ENCODE data around the gene FXYD6. TPM values are rescaled to one million over a fixed set of nuclear protein-coding genes. Genes with fewer than 3 reads are reported as not detected.

The FXYD6 gene
- total RNA-seq, 2 experiments from 2014 or later = not detected

GRCh38 chr11:117836077-117836960 lies 40.1 kb downstream of the FXYD6 start:
- intact Hi-C loops (cut with micrococcal nuclease) = no loop called here
- TF ChIP-seq, protein P1, sequence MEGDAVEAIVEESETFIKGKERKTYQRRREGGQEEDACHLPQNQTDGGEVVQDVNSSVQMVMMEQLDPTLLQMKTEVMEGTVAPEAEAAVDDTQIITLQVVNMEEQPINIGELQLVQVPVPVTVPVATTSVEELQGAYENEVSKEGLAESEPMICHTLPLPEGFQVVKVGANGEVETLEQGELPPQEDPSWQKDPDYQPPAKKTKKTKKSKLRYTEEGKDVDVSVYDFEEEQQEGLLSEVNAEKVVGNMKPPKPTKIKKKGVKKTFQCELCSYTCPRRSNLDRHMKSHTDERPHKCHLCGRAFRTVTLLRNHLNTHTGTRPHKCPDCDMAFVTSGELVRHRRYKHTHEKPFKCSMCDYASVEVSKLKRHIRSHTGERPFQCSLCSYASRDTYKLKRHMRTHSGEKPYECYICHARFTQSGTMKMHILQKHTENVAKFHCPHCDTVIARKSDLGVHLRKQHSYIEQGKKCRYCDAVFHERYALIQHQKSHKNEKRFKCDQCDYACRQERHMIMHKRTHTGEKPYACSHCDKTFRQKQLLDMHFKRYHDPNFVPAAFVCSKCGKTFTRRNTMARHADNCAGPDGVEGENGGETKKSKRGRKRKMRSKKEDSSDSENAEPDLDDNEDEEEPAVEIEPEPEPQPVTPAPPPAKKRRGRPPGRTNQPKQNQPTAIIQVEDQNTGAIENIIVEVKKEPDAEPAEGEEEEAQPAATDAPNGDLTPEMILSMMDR (IDR thresholded peaks at IDR 0.05) = no peak
- ATAC-seq = no peak
- no peak overlapping the region for H3K27ac Mint-ChIP-seq
- CTCF ChIA-PET = interaction anchor here (3.6 to 4.1 kb wide), 3 partner anchors 8 to 217 kb away, joined by 21 to 29 read pairs (median 26); no protein-coding TSS in a partner anchor
- DNase-seq = no peak
- H3K9me3 Mint-ChIP-seq = no peaks in the 10 kb centered on the region
- H3K27me3 Mint-ChIP-seq = peaks cover 1% of the 10 kb centered on the region
- H3K4me3 Mint-ChIP-seq = no peak overlapping the region
- peaks cover 6% of the 10 kb centered on the region for H3K4me1 Mint-ChIP-seq (ENCODE audit: low read depth)
- H3K36me3 Mint-ChIP-seq (ENCODE audit: low read depth) = no peaks in the 10 kb centered on the region
- POLR2A ChIA-PET = interaction anchor here (0.6 kb wide), 1 partner anchor 101 kb away, joined by 3 read pairs; no protein-coding TSS in a partner anchor

DNA sequence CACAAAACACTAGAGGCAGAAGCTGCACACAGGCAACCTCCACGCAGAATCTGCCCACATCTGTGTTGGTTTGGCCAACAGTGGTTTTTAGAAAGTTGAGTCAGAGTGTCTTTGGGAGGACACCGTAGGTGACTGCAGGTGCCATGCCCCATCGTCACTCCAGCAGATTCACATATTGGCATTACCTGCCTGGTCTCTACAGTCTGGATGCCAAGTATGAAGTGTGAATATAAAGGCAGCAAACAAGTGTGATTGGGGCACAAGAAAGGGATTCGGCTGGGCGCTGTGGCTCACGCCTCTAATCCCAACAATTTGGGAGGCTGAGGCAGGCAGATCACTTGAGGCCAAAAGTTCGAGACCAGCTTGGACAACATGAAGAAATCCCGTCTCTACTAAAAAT lies 40.9 kb downstream of the FXYD6 start:
- intact Hi-C loops (cut with micrococcal nuclease) = no loop called here
- H3K36me3 Mint-ChIP-seq (ENCODE audit: low read depth) = no peaks in the 10 kb centered on the region
- ATAC-seq (no peak), DNase-seq (no peak)
- TF ChIP-seq, protein P1 (IDR thresholded peaks at IDR 0.05) = no peak
- H3K4me1 Mint-ChIP-seq (ENCODE audit: low read depth) = peaks cover 13% of the 10 kb centered on the region
- no peak overlapping the region for H3K4me3 Mint-ChIP-seq
- ChIA-PET CTCF (interaction anchor here (0.8 to 8.8 kb wide), 6 partner anchors 8 to 336 kb away, joined by 3 to 50 read pairs (median 24); no protein-coding TSS in a partner anchor), POLR2A (interaction anchor here (0.6 to 1.2 kb wide), 2 partner anchors 21 to 101 kb away, joined by 3 to 4 read pairs; no protein-coding TSS in a partner anchor)
- no peak overlapping the region for H3K27ac Mint-ChIP-seq
- peaks cover 1% of the 10 kb centered on the region for H3K27me3 Mint-ChIP-seq
- H3K9me3 Mint-ChIP-seq = no peaks in the 10 kb centered on the region

DNA sequence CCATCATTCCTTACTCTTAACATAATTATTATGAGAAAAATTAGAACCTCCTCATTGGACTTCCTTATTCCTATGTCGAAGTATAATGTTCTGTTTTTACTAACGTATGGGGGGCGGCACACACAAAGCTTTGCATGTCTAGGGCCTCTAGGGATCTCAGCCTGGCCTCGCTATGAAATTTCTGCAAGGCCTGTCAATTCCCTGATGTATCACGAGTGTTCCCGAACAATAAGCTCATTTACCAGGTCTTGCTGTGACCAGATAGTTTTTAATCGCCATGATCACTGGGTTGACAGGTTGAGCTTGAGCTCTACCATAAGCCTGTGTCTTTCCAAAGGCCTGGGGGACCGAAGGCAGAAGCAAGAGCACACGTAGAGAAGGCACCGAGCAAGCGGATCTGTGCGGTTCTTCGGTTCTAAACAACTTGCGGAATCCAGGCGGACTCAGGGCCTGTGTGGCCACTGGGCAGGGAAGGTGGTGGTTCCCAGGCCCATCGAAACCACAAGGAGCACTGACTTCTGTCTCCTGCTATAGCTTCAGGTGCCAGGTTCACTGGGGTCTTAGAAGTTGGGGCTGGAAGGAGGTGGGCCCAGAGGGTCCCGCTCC lies 41.5 kb downstream of the FXYD6 start:
- ATAC-seq = no peak
- no peak for DNase-seq
- peaks cover 1% of the 10 kb centered on the region for H3K27me3 Mint-ChIP-seq
- intact Hi-C loops (cut with micrococcal nuclease) = no loop called here
- ChIA-PET CTCF (interaction anchor here (0.8 to 8.8 kb wide), 10 partner anchors 9 to 336 kb away, joined by 3 to 50 read pairs (median 3); no protein-coding TSS in a partner anchor), POLR2A (interaction anchor here (1.2 to 1.7 kb wide), 2 partner anchors 11 to 20 kb away, joined by 4 read pairs; no protein-coding TSS in a partner anchor)
- no peak overlapping the region for H3K27ac Mint-ChIP-seq
- no peaks in the 10 kb centered on the region for H3K9me3 Mint-ChIP-seq
- H3K36me3 Mint-ChIP-seq (ENCODE audit: low read depth) = no peaks in the 10 kb centered on the region
- TF ChIP-seq, protein P1 (IDR thresholded peaks at IDR 0.05) = no peak
- no peak overlapping the region for H3K4me3 Mint-ChIP-seq
- H3K4me1 Mint-ChIP-seq (ENCODE audit: low read depth) = peaks cover 19% of the 10 kb centered on the region

GRCh38 chr11:117834068-117834810 lies 42.2 kb downstream of the FXYD6 start:
- H3K4me1 Mint-ChIP-seq (ENCODE audit: low read depth) = peaks cover 25% of the 10 kb centered on the region
- DNase-seq (no peak), ATAC-seq (no peak)
- H3K9me3 Mint-ChIP-seq = no peaks in the 10 kb centered on the region
- no peak overlapping the region for H3K4me3 Mint-ChIP-seq
- peaks cover 1% of the 10 kb centered on the region for H3K27me3 Mint-ChIP-seq
- H3K36me3 Mint-ChIP-seq (ENCODE audit: low read depth) = no peaks in the 10 kb centered on the region
- ChIA-PET POLR2A (interaction anchor here (1.2 to 1.7 kb wide), 2 partner anchors 10 to 19 kb away, joined by 4 read pairs; no protein-coding TSS in a partner anchor), CTCF (interaction anchor here (0.9 to 8.8 kb wide), 10 partner anchors 10 to 219 kb away, joined by 3 to 50 read pairs (median 4); no protein-coding TSS in a partner anchor)
- TF ChIP-seq, protein P1 (IDR thresholded peaks at IDR 0.05) = no peak
- intact Hi-C loops (cut with micrococcal nuclease) = no loop called here
- H3K27ac Mint-ChIP-seq = no peak overlapping the region

Data from activated CD8-positive, alpha-beta T cell treated with anti-CD3 and anti-CD28 coated beads for 36 hours (primary cell).